GM23338 (cell line): ENCODE measurements around the gene SUGP1. TPM values are rescaled to one million over a fixed set of nuclear protein-coding genes. Genes with fewer than 3 reads are reported as not detected.

Experiments
- ATAC-seq: fragments of 200-7000 bp; cut with Tn5 transposase; 3 replicates; pipeline ENCODE4 v1.9.1; 2020
- DNase-seq: peaks from one replicate; pipeline ENCODE4 v3.0.0-alpha.2; 2015; ENCODE audit warnings: low spot score
- H2AFZ ChIP-seq: fragments of 200-600 bp; sonication (generic); 2 replicates; pipeline ENCODE4 v1.8.0; 2016; ENCODE audit warnings: antibody characterized with exemption, mild to moderate bottlenecking, moderate library complexity
- H3F3A ChIP-seq: fragments of 200-600 bp; sonication (generic); replicated peaks from 2 replicates; pipeline ENCODE4 v1.8.0; 2017; ENCODE audit warnings: antibody characterized with exemption, mixed run types, low read depth
- H3K27ac ChIP-seq: fragments of 200-600 bp; sonication (generic); 2 replicates; pipeline ENCODE4 v1.6.1; 2016; ENCODE audit warnings: low read depth
- H3K27me3 ChIP-seq: fragments of 200-600 bp; sonication (generic); 2 replicates; pipeline ENCODE4 v1.8.0; 2016; ENCODE audit warnings: mild to moderate bottlenecking, mixed run types, moderate library complexity; ENCODE audit not compliant: insufficient read depth
- H3K36me3 ChIP-seq: fragments of 200-600 bp; sonication (generic); 2 replicates; pipeline ENCODE4 v1.8.0; 2016; ENCODE audit warnings: mild to moderate bottlenecking; ENCODE audit not compliant: insufficient read depth
- H3K4me1 ChIP-seq: fragments of 200-600 bp; sonication (generic); 2 replicates; pipeline ENCODE4 v1.8.0; 2016; ENCODE audit warnings: mild to moderate bottlenecking, moderate library complexity; ENCODE audit not compliant: insufficient read depth
- H3K4me2 ChIP-seq: fragments of 200-600 bp; sonication (generic); 2 replicates; pipeline ENCODE4 v1.7.1; 2017; ENCODE audit warnings: mixed run types
- H3K4me3 ChIP-seq: fragments of 200-600 bp; sonication (generic); 2 replicates; pipeline ENCODE4 v1.6.1; 2016; ENCODE audit warnings: mixed run types
- H3K79me2 ChIP-seq: fragments of 200-600 bp; sonication (generic); replicated peaks from 2 replicates; pipeline ENCODE4 v1.8.0; 2017; ENCODE audit warnings: mild to moderate bottlenecking; ENCODE audit not compliant: insufficient read depth
- H3K9me2 ChIP-seq: fragments of 200-600 bp; sonication (generic); 2 replicates; pipeline ENCODE4 v1.8.0; 2017; ENCODE audit not compliant: insufficient read depth
- H4K20me1 ChIP-seq: fragments of 200-600 bp; sonication (generic); replicated peaks from 2 replicates; pipeline ENCODE4 v1.8.0; 2017; ENCODE audit warnings: mild to moderate bottlenecking; ENCODE audit not compliant: insufficient read depth
- H3K27ac Mint-ChIP-seq: 2 replicates; pipeline ENCODE4 v1.8.0; 2020; ENCODE audit warnings: inconsistent platforms, mild to moderate bottlenecking, moderate library complexity, mixed read lengths
- H3K27me3 Mint-ChIP-seq: 3 replicates; pipeline ENCODE4 v1.8.0; 2022; ENCODE audit warnings: low read depth, mild to moderate bottlenecking, moderate library complexity, mixed read lengths, inconsistent platforms; ENCODE audit not compliant: insufficient read depth, poor library complexity
- H3K36me3 Mint-ChIP-seq: 3 replicates; pipeline ENCODE4 v1.8.0; 2021; ENCODE audit warnings: low read depth, mild to moderate bottlenecking, inconsistent platforms, moderate library complexity, mixed read lengths
- H3K4me1 Mint-ChIP-seq: 3 replicates; pipeline ENCODE4 v1.8.0; 2020; ENCODE audit warnings: mild to moderate bottlenecking, inconsistent platforms, mixed read lengths
- H3K4me3 Mint-ChIP-seq: 3 replicates; pipeline ENCODE4 v1.8.0; 2021; ENCODE audit warnings: moderate library complexity, mild to moderate bottlenecking, inconsistent platforms, mixed read lengths
- H3K9me3 Mint-ChIP-seq: 3 replicates; pipeline ENCODE4 v1.8.0; 2020; ENCODE audit warnings: moderate library complexity, mild to moderate bottlenecking, inconsistent platforms, mixed read lengths
- CREB1 ChIP-seq: fragments of 250-450 bp; sonication (Bioruptor Pico); IDR thresholded peaks from 2 replicates; pipeline ENCODE4 v1.5.0; 2020; ENCODE audit warnings: low read depth, mild to moderate bottlenecking, moderate library complexity
- CTCF ChIP-seq, 2 experiments: fragments of 200-600 bp in 1 of 2; sonication (generic) in 1 of 2; conservative IDR thresholded peaks; 2 replicates each; pipeline versions ENCODE4 v1.5.1 to v1.6.1; 2016 to 2017; ENCODE audit warnings: antibody characterized with exemption in 2 of 2, low read depth in 2 of 2, mild to moderate bottlenecking in 2 of 2, moderate library complexity in 1 of 2
- ETS1 ChIP-seq: IDR thresholded peaks from 2 replicates; pipeline ENCODE4 v1.6.1; 2016; ENCODE audit warnings: antibody characterized with exemption
- EZH2 ChIP-seq: fragments of 200-600 bp; sonication (generic); IDR thresholded peaks from one replicate; pipeline ENCODE4 v1.8.0; 2017; ENCODE audit warnings: antibody characterized with exemption, mild to moderate bottlenecking, low read depth; ENCODE audit not compliant: unreplicated experiment
- EZH2phosphoT487 ChIP-seq: fragments of 200-600 bp; sonication (generic); IDR thresholded peaks from one replicate; pipeline ENCODE4 v1.8.1; 2018; ENCODE audit warnings: antibody characterized with exemption; ENCODE audit not compliant: unreplicated experiment
- JUNB ChIP-seq: IDR thresholded peaks from one replicate; pipeline ENCODE4 v1.6.1; 2016; ENCODE audit warnings: antibody characterized with exemption; ENCODE audit not compliant: unreplicated experiment
- NANOG ChIP-seq: IDR thresholded peaks from 2 replicates; pipeline ENCODE4 v1.6.1; 2016; ENCODE audit warnings: antibody characterized with exemption, borderline replicate concordance
- POLR2AphosphoS5 ChIP-seq: IDR thresholded peaks from 2 replicates; pipeline ENCODE4 v1.6.1; 2016; ENCODE audit warnings: antibody characterized with exemption, low read depth
- REST ChIP-seq: IDR thresholded peaks from one replicate; pipeline ENCODE4 v1.6.1; 2018; ENCODE audit warnings: antibody characterized with exemption; ENCODE audit not compliant: unreplicated experiment
- STAT1 ChIP-seq: IDR thresholded peaks from one replicate; pipeline ENCODE4 v1.6.1; 2016; ENCODE audit warnings: antibody characterized with exemption; ENCODE audit not compliant: unreplicated experiment
- ZNF114 ChIP-seq: fragments of 250-450 bp; sonication (Bioruptor Pico); IDR thresholded peaks from 2 replicates; pipeline ENCODE4 v1.5.0; 2020; ENCODE audit warnings: mild to moderate bottlenecking, moderate library complexity
- ZNF331 ChIP-seq: fragments of 250-450 bp; sonication (Bioruptor Pico); IDR thresholded peaks from 2 replicates; pipeline ENCODE4 v1.5.0; 2020; ENCODE audit warnings: low read depth, mild to moderate bottlenecking, moderate library complexity
- polyA plus RNA-seq: library from polyadenylated mRNA; unstranded; fragments of >200 nt; fragmentation: Nextera tagmentation; extraction: Ambion mirVana; gene quantifications from 2 replicates; pipeline ENCODE4 v1.2.1, GENCODE V29; 2016
- total RNA-seq: library from RNA; depleted of rRNA; stranded (reverse); fragments of >200 nt; shearing (Covaris generic); gene quantifications from 2 replicates; pipeline ENCODE4 v1.2.3, GENCODE V29; 2014

The SUGP1 gene
- total and polyA plus RNA-seq, 2 experiments from 2014 or later = 38.6 to 61.6 TPM

- no peaks in the 10 kb centered on the region for H3K27me3 ChIP-seq
- H3K36me3 ChIP-seq = 0 out of 2 replicates have a peak, but pooled peaks cover 5% of the 10 kb centered on the region
- H3K79me2 ChIP-seq = no peaks in the 10 kb centered on the region
- peaks cover 14% of the 10 kb centered on the region for H3K27me3 Mint-ChIP-seq
- H3K9me3 Mint-ChIP-seq = no peaks in the 10 kb centered on the region
- H3K4me1 ChIP-seq = no peaks in the 10 kb centered on the region
- no peak overlapping the region for H3K27ac Mint-ChIP-seq
- ATAC-seq (no peak), DNase-seq (no peak)
- peaks cover 62% of the 10 kb centered on the region for H3K36me3 Mint-ChIP-seq
- no peak overlapping the region for H3K4me3 Mint-ChIP-seq
- H2AFZ ChIP-seq = no peak overlapping the region
- H3K4me1 Mint-ChIP-seq = no peaks in the 10 kb centered on the region
- no peaks in the 10 kb centered on the region for H3F3A ChIP-seq
- H3K4me3 ChIP-seq = no peak overlapping the region
- no peak overlapping the region for H3K4me2 ChIP-seq
- no peak overlapping the region for H3K27ac ChIP-seq
- no peaks in the 10 kb centered on the region for H3K9me2 ChIP-seq
- no peaks in the 10 kb centered on the region for H4K20me1 ChIP-seq
- TF ChIP-seq EZH2phosphoT487 = no peak
Observed at GRCh38 chr19:19345970-19346369, 25.7 kb upstream of the SUGP1 start.

- Histone ChIP-seq H3K9me2 (no peaks in the 10 kb centered on the region), H3K27me3 (no peaks in the 10 kb centered on the region), H3K27ac (no peak overlapping the region), H3K4me1 (no peaks in the 10 kb centered on the region), H2AFZ (no peak overlapping the region), H3K79me2 (no peaks in the 10 kb centered on the region), H3K4me2 (no peak overlapping the region), H3K36me3 (0 out of 2 replicates have a peak, but pooled peaks cover 2% of the 10 kb centered on the region), H3F3A (no peaks in the 10 kb centered on the region), H3K4me3 (no peak overlapping the region), H4K20me1 (no peaks in the 10 kb centered on the region)
- ATAC-seq (no peak), DNase-seq (no peak)
- Mint-ChIP-seq H3K27ac (no peak overlapping the region), H3K27me3 (peaks cover 12% of the 10 kb centered on the region), H3K4me1 (no peaks in the 10 kb centered on the region), H3K4me3 (no peak overlapping the region), H3K9me3 (no peaks in the 10 kb centered on the region), H3K36me3 (peaks cover 60% of the 10 kb centered on the region)
- TF ChIP-seq ZNF114 = no peak
- TF ChIP-seq JUNB = no peak
- TF ChIP-seq ZNF331 (CRISPR knock-in tag) = no peak
Observed at GRCh38 chr19:19345232-19345631, 24.9 kb upstream of the SUGP1 start.

GRCh38 chr19:19343762-19344161, 23.5 kb upstream of the SUGP1 start:
- Mint-ChIP-seq H3K4me3 (no peak overlapping the region), H3K9me3 (no peaks in the 10 kb centered on the region), H3K27me3 (peaks cover 7% of the 10 kb centered on the region), H3K27ac (no peak overlapping the region), H3K4me1 (no peaks in the 10 kb centered on the region), H3K36me3 (peaks cover 52% of the 10 kb centered on the region)
- Histone ChIP-seq H3F3A (no peaks in the 10 kb centered on the region), H2AFZ (no peak overlapping the region), H3K9me2 (no peaks in the 10 kb centered on the region), H3K79me2 (no peaks in the 10 kb centered on the region), H4K20me1 (no peaks in the 10 kb centered on the region), H3K4me1 (no peaks in the 10 kb centered on the region), H3K4me3 (no peak overlapping the region), H3K27ac (no peak overlapping the region), H3K4me2 (no peak overlapping the region), H3K27me3 (no peaks in the 10 kb centered on the region), H3K36me3 (0 out of 2 replicates have a peak, but pooled peaks cover 3% of the 10 kb centered on the region)
- DNase-seq (no peak), ATAC-seq (no peak)
- no peak for TF ChIP-seq EZH2phosphoT487
- no peak for TF ChIP-seq EZH2
- TF ChIP-seq CTCF (conservative IDR thresholded peaks at IDR 0.05; ENCODE audit: low read depth in 2 of 2) = no peak
- TF ChIP-seq ETS1 = no peak
- TF ChIP-seq ZNF331 (CRISPR knock-in tag) = no peak
- no peak for TF ChIP-seq CREB1
- no peak for TF ChIP-seq JUNB
- TF ChIP-seq STAT1 = no peak
- TF ChIP-seq ZNF114 = no peak
- TF ChIP-seq NANOG = no peak
- no peak for TF ChIP-seq REST
- no peak for TF ChIP-seq POLR2AphosphoS5
